NCI-H2029 (cell line): Measurements from ENCODE around the gene TLR10.
A peak's percentile ranks its signal among the peaks of the same experiment; 100 is the strongest.
"Not testable (repeated sequence)": the region's sequence is repeated elsewhere in the genome, so short reads cannot be mapped to it uniquely, and the experiment has no call there.

ENCODE experiments used
- DNase-seq: peaks from one replicate; lab custom pipeline; 2025; lab: John Stamatoyannopoulos, UW

TLR10 gene

DNA sequence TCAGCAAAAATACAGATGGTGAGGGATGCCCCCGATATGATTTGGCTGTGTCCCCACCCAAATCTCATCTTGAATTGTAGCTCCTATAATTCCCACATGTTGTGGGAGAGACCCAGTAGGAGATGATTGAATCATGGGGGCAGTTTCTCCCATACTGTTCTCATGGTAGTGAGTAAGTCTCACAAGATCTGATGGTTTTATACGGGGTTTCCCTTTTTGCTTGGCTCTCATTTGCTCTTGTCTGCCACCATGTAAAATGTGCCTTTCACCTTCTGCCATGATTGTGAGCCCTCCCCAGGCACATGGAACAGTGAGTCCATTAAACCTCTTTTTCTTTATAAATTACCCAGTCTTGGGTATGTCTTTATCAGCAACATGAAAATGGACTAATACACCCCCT, 15.8 kb downstream of the TLR10 start:
- not testable (repeated sequence) for DNase-seq

DNA sequence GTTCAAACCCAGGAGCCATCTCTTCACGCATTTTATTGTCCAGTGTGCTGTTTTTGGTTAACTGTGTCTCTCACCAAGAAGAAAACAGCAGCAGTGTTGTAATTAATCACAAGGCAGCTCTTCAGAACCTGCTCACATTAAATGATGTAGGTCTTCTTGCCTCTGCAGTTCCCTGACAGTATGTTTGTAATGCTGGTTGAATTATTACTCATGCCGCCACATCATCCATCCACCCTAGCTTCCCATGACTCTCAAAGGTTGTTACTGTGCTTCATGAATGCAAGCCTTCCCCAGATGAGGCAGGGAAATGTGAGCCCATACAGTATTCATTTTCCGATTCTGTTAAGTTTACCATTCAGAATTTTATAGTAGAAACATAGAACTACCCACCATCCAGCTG, 17.4 kb downstream of the TLR10 start:
- DNase-seq: no peak

DNA sequence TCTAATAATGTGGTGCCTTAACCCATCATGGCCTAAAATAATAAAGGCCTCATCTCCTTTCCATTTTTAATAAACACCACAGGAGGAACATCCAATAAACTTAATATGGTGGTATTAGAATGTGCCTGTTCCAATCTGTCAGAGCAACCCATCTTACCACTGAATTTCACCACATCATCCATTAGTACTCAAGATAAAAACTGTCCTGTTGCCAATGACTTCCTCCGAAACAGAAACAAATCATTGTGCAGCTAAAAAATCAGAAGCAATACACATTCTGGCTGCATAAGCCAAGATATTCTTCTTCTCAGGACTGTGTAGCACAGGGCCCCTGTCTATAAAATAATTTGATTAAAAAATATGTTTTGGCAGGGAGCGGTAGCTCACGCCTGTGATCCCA, 18.5 kb downstream of the TLR10 start:
- no peak for DNase-seq

GRCh38 chr4:38762560-38762959, 20.2 kb downstream of the TLR10 start:
- DNase-seq: no peak

- DNase-seq: no peak
These were observed 23.0 kb downstream of the TLR10 start for GRCh38 chr4:38759790-38760122.

GRCh38 chr4:38759113-38759789, 23.5 kb downstream of the TLR10 start:
- peak; percentile 9 for DNase-seq

DNA sequence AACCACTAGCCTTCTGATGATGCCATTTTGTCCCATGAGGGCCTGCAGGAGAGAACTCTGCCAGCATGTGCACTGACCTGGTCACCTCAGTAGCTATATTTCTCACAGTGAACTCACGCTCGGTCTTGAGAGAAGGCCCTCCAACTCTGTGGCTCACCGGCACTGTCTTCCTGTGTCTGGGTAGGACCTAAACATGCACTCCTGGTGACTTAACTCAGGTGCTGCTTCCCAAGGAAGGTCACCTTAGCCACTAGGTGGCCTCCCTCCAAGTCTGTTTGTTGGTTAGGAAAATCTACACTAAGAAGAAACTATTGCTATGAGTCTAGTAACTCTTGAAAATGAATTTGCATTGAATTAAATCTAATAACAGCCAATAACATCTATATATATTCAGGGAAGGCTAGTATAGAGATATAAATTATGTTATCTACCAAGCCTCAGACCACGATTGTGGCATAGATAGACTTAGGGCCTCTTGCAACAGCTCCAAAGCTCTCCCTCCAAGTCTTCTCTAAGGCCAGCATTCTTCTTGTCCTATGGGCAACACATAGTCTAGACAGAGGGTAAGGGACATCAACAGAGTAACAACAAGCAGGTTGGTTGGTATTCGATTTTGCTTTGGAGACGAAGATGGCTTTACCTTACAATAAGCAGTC, 24.7 kb downstream of the TLR10 start:
- no peak for DNase-seq

- peak; percentile 4 for DNase-seq
These were observed 29.6 kb downstream of the TLR10 start for GRCh38 chr4:38752941-38753806.

DNA sequence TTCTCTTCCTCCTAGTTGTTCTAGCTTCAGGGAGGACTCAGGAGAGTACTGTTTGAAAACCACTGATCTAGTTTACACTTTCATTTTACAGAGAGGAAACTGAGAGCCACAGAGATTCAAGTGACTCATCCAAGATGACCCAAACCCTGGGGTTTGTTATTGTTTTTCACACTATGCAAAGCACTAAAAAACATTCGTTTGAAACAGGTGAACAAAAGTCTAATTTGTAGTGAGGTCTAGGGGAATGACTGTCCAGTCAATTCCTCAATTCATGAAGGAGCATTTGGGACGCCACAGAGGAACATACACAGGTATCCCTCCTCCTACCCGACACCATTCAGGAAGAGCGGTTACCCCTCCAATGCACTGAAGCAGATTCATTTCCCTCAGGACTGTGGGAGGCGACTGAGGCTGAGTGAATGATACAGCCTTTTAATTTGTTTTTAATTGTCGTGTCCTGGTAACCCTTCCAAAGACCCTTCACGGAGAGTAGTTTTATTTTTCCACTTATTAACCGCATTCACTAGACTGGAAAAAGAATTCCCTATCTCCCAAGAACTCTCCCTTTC, 30.3 kb downstream of the TLR10 start:
- no peak for DNase-seq

- peak; percentile 20 for DNase-seq
These were observed 31.3 kb downstream of the TLR10 start for GRCh38 chr4:38751341-38752010.

GRCh38 chr4:38749336-38749735, 33.5 kb downstream of the TLR10 start:
- no peak for DNase-seq

GRCh38 chr4:38747629-38748028, 35.2 kb downstream of the TLR10 start:
- DNase-seq: no peak

- no peak for DNase-seq
These were observed 36.9 kb downstream of the TLR10 start for GRCh38 chr4:38745881-38746280.

DNA sequence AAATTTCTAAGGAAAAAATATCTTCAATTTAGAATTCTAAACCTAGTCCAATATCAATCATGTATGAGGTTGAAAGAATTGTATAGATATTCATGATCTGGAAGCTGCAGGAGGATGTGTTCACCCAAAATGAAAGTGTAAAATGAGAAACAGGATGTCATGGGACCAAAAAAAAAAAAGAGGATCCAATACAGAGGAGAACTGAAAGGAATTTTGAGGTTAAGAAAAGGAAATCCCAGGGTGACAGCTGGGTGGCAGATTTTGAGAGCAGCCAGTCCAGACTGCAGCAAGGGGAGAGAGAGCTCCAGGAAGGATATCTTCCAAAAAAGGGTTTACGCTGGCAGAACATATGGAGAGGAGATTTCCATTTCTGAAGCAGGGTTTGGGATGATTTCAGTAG, 38.9 kb downstream of the TLR10 start:
- DNase-seq: no peak

DNA sequence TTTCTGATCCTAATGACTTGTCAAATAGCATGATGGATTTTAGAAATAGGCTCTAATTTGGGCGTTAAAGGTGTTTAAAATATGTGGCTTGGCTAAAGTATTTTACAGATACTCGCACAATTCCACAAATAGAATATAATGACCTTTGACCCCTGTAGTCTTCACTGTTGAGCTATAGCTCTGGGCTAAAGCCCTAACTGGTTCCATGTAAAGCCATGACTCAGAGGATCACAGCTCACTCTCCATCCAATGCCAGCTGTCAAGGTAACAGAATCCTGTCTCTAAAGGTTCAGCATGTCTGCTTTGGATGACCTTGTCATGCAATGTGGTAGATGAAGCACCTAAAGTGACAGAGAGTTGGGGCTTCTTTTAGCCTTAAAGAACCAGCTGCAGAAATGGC, 42.5 kb downstream of the TLR10 start:
- DNase-seq: no peak

GRCh38 chr4:38738940-38739803, 43.6 kb downstream of the TLR10 start:
- peak; percentile 3 for DNase-seq

DNA sequence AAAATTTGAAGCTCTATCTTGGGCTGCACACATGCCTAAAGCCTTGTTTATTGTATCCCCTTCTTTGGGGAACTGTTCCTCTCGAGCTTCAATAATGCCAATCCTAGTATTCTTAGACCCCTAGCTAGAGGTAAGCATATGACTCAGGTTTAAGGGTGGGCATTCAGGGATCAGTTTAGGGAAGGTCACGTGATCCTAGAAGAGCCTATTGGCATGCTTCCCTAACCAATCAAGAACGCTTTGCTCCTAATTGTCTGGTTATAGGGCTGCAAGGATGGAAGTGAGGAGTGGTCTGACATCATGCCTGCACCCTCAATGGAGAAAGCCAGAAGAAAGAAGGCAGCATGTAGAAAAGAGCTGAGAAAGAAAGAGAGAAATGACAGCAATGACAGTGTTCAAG, 46.9 kb downstream of the TLR10 start:
- no peak for DNase-seq

- DNase-seq: peak; percentile 29
These were observed 47.9 kb downstream of the TLR10 start for GRCh38 chr4:38734911-38735310.

- DNase-seq: peak; percentile 29
These were observed 48.3 kb downstream of the TLR10 start for GRCh38 chr4:38734446-38734845.

- no peak for DNase-seq
These were observed 49.1 kb downstream of the TLR10 start for GRCh38 chr4:38733663-38734062.
